HL-60 (cell line): ENCODE measurements around the gene SKAP2.

Source experiments
- CTCF ChIP-seq: IDR thresholded peaks from one replicate; pipeline ENCODE4 v1.5.1; 2011; ENCODE audit warnings: low read length, control low read depth, inconsistent platforms; ENCODE audit not compliant: insufficient read depth
- GABPA ChIP-seq: IDR thresholded peaks from 2 replicates; pipeline ENCODE4 v1.6.1; 2012; ENCODE audit warnings: low read depth
- REST ChIP-seq: IDR thresholded peaks from 2 replicates; pipeline ENCODE4 v1.6.1; 2012; ENCODE audit warnings: low read depth; ENCODE audit not compliant: insufficient replicate concordance

GRCh38 chr7:26690135-26690805 lies 174.1 kb downstream of the SKAP2 start:
- TF ChIP-seq CTCF (no peak), GABPA (no peak), REST (no peak)
